Loucy (cell line): ENCODE data around the gene DTYMK.
"Not testable (repeated sequence)": the region's sequence is repeated elsewhere in the genome, so short reads cannot be mapped to it uniquely, and the experiment has no call there.

Experiments
- H2AFZ ChIP-seq: fragments of 200-600 bp; sonication (generic); 2 replicates; pipeline ENCODE4 v1.6.0; 2016; ENCODE audit warnings: antibody characterized with exemption, mild to moderate bottlenecking, low read length, moderate library complexity
- H3F3A ChIP-seq: fragments of 200-600 bp; 2 replicates; pipeline ENCODE4 v1.6.0; 2016; ENCODE audit warnings: antibody characterized with exemption, low read depth, mild to moderate bottlenecking
- H3K27me3 ChIP-seq: fragments of 200-600 bp; sonication (generic); 2 replicates; pipeline ENCODE4 v1.6.1; 2014; ENCODE audit warnings: low read length, mild to moderate bottlenecking; ENCODE audit not compliant: insufficient read depth, poor library complexity, severe bottlenecking
- H3K36me3 ChIP-seq: fragments of 200-600 bp; sonication (generic); 2 replicates; pipeline ENCODE4 v1.6.1; 2016; ENCODE audit warnings: low read length; ENCODE audit not compliant: insufficient read depth
- H3K4me1 ChIP-seq: fragments of 200-600 bp; sonication (generic); 2 replicates; pipeline ENCODE4 v1.5.1; 2014; ENCODE audit warnings: low read length, mild to moderate bottlenecking; ENCODE audit not compliant: insufficient read depth, poor library complexity, severe bottlenecking
- H3K4me2 ChIP-seq: fragments of 200-600 bp; sonication (generic); 2 replicates; pipeline ENCODE4 v1.6.0; 2014; ENCODE audit warnings: antibody characterized with exemption, low read length, low read depth, mild to moderate bottlenecking; ENCODE audit not compliant: poor library complexity, severe bottlenecking
- H3K4me3 ChIP-seq: fragments of 200-600 bp; sonication (generic); 2 replicates; pipeline ENCODE4 v1.5.1; 2014; ENCODE audit warnings: low read length, mild to moderate bottlenecking, mixed read lengths; ENCODE audit not compliant: poor library complexity, severe bottlenecking
- H3K79me2 ChIP-seq: fragments of 200-600 bp; sonication (generic); 2 replicates; pipeline ENCODE4 v1.6.1; 2014; ENCODE audit warnings: low read length; ENCODE audit not compliant: insufficient read depth
- H3K9ac ChIP-seq: fragments of 200-600 bp; sonication (generic); 2 replicates; pipeline ENCODE4 v1.6.0; 2014; ENCODE audit warnings: mild to moderate bottlenecking, low read depth, low read length, moderate library complexity; ENCODE audit not compliant: poor library complexity, severe bottlenecking
- H3K9me2 ChIP-seq: fragments of 200-600 bp; sonication (generic); replicated peaks from 2 replicates; pipeline ENCODE4 v1.6.1; 2016; ENCODE audit warnings: low read depth, low read length, mixed read lengths
- H3K9me3 ChIP-seq: fragments of 200-600 bp; sonication (generic); 2 replicates; pipeline ENCODE4 v1.6.1; 2014; ENCODE audit warnings: mild to moderate bottlenecking, antibody characterized with exemption, low read length, low read depth; ENCODE audit not compliant: insufficient read depth
- H4K20me1 ChIP-seq: fragments of 200-600 bp; sonication (generic); 2 replicates; pipeline ENCODE4 v1.6.0; 2014; ENCODE audit warnings: antibody characterized with exemption, low read length, mild to moderate bottlenecking; ENCODE audit not compliant: insufficient read depth, poor library complexity, severe bottlenecking
- CTCF ChIP-seq: fragments of 200-600 bp; sonication (generic); conservative IDR thresholded peaks from 2 replicates; pipeline ENCODE4 v1.5.1; 2014; ENCODE audit warnings: mild to moderate bottlenecking, antibody characterized with exemption, low read length
- EZH2phosphoT487 ChIP-seq: fragments of 200-600 bp; IDR thresholded peaks from 2 replicates; pipeline ENCODE4 v1.6.1; 2018; ENCODE audit warnings: antibody characterized with exemption, mild to moderate bottlenecking, moderate library complexity, borderline replicate concordance

Gene DTYMK

GRCh38 chr2:241668354-241668753, 18.3 kb downstream of the DTYMK start:
- TF ChIP-seq EZH2phosphoT487 (no peak), CTCF (no peak)
- H3K4me1 ChIP-seq, result peaks cover 12% of the 10 kb centered on the region
- no peaks in the 10 kb centered on the region for H3K9me2 ChIP-seq
- no peaks in the 10 kb centered on the region for H4K20me1 ChIP-seq
- no peak overlapping the region for H2AFZ ChIP-seq
- no peaks in the 10 kb centered on the region for H3K79me2 ChIP-seq
- H3K27me3 ChIP-seq, result no peaks in the 10 kb centered on the region
- no peak overlapping the region for H3K9ac ChIP-seq
- H3K36me3 ChIP-seq, result peaks cover 36% of the 10 kb centered on the region; the same call in 1 of the 2 replicates
- H3K9me3 ChIP-seq, result no peaks in the 10 kb centered on the region
- no peak overlapping the region for H3K4me2 ChIP-seq
- no peak overlapping the region for H3K4me3 ChIP-seq
- H3F3A ChIP-seq, result no peaks in the 10 kb centered on the region

- H3K79me2 ChIP-seq, result no peaks in the 10 kb centered on the region
- peaks cover 12% of the 10 kb centered on the region for H3K4me1 ChIP-seq
- no peak for TF ChIP-seq CTCF
- no peak for TF ChIP-seq EZH2phosphoT487
- H3K4me3 ChIP-seq, result no peak overlapping the region
- no peak overlapping the region for H3K9ac ChIP-seq
- H2AFZ ChIP-seq, result no peak overlapping the region
- H3F3A ChIP-seq, result no peaks in the 10 kb centered on the region
- no peaks in the 10 kb centered on the region for H4K20me1 ChIP-seq
- peaks cover 30% of the 10 kb centered on the region; the same call in 1 of the 2 replicates for H3K36me3 ChIP-seq
- no peaks in the 10 kb centered on the region for H3K9me3 ChIP-seq
- H3K4me2 ChIP-seq, result no peak overlapping the region
- H3K9me2 ChIP-seq, result no peaks in the 10 kb centered on the region
- H3K27me3 ChIP-seq, result no peaks in the 10 kb centered on the region
Observed at GRCh38 chr2:241666627-241667400, 19.8 kb downstream of the DTYMK start.

- Histone ChIP-seq H3K4me1 (peaks cover 12% of the 10 kb centered on the region), H3K79me2 (no peaks in the 10 kb centered on the region), H4K20me1 (no peaks in the 10 kb centered on the region), H3K36me3 (peaks cover 37% of the 10 kb centered on the region; the same call in 1 of the 2 replicates), H3K27me3 (no peaks in the 10 kb centered on the region), H3K9me3 (no peaks in the 10 kb centered on the region), H2AFZ (no peak overlapping the region), H3K9ac (no peak overlapping the region), H3K9me2 (no peaks in the 10 kb centered on the region), H3K4me2 (no peak overlapping the region), H3F3A (no peaks in the 10 kb centered on the region), H3K4me3 (no peak overlapping the region)
- no peak for TF ChIP-seq EZH2phosphoT487
- no peak; the same call in 1 of the 2 replicates for TF ChIP-seq CTCF
Observed at GRCh38 chr2:241665731-241666440, 20.7 kb downstream of the DTYMK start.

- not testable (repeated sequence) for H3K9ac ChIP-seq, H3K9me3 ChIP-seq, H3K9me2 ChIP-seq, H3K27me3 ChIP-seq, H3K79me2 ChIP-seq, H3F3A ChIP-seq, H2AFZ ChIP-seq, H3K4me3 ChIP-seq, H3K4me2 ChIP-seq, H4K20me1 ChIP-seq
- H3K36me3 ChIP-seq, result peaks cover 44% of the 10 kb centered on the region; the same call in 1 of the 2 replicates
- peaks cover 12% of the 10 kb centered on the region for H3K4me1 ChIP-seq
Observed at GRCh38 chr2:241662731-241663130, 23.9 kb downstream of the DTYMK start.
